ENCODE measurements around the gene THTPA.

Gene THTPA

DNA sequence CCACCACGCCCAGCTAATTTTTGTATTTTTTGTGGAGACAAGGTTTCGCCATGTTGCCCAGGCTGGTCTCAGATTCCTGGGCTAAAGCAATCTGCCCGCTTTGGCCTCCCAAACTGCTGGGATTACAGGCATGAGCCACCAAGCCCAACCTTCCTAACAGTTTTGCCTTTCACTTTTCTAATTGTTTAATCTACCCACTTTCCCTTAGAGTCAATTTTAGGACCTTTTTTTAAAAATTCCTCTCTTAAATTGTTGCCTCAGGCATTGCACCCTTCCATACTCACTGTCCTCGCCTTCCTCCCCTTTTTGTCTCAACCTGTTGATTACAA lies 16.0 kb upstream of the THTPA start:
- H3K4me3 ChIP-seq (ENCODE audit: low read depth, low read length) = no peak overlapping the region
- TF ChIP-seq, protein P1, sequence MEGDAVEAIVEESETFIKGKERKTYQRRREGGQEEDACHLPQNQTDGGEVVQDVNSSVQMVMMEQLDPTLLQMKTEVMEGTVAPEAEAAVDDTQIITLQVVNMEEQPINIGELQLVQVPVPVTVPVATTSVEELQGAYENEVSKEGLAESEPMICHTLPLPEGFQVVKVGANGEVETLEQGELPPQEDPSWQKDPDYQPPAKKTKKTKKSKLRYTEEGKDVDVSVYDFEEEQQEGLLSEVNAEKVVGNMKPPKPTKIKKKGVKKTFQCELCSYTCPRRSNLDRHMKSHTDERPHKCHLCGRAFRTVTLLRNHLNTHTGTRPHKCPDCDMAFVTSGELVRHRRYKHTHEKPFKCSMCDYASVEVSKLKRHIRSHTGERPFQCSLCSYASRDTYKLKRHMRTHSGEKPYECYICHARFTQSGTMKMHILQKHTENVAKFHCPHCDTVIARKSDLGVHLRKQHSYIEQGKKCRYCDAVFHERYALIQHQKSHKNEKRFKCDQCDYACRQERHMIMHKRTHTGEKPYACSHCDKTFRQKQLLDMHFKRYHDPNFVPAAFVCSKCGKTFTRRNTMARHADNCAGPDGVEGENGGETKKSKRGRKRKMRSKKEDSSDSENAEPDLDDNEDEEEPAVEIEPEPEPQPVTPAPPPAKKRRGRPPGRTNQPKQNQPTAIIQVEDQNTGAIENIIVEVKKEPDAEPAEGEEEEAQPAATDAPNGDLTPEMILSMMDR (IDR thresholded peaks at IDR 0.05; ENCODE audit: low read depth, low read length) = no peak

DNA sequence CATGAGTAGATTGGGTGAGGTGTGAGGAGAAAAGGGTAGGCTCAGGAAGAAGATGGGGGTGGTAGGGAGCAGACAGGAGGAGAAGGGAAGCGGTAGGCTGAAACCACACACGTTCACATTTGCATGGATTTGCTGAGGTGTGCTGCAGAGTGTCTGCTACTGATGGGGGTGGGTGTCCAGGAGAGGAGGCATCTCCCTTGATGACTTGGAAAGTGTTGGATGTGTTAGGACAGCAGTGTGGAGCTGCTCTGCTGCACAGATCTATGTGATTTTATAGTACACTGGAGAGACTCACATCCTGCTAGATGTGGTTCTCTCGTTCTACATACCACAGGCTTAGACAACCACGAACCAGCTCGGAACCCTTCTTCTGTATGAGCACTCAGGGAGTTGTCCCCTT lies 13.8 kb upstream of the THTPA start:
- TF ChIP-seq, protein P1 (IDR thresholded peaks at IDR 0.05; ENCODE audit: low read depth, low read length) = no peak
- no peak overlapping the region for H3K4me3 ChIP-seq (ENCODE audit: low read depth, low read length)

DNA sequence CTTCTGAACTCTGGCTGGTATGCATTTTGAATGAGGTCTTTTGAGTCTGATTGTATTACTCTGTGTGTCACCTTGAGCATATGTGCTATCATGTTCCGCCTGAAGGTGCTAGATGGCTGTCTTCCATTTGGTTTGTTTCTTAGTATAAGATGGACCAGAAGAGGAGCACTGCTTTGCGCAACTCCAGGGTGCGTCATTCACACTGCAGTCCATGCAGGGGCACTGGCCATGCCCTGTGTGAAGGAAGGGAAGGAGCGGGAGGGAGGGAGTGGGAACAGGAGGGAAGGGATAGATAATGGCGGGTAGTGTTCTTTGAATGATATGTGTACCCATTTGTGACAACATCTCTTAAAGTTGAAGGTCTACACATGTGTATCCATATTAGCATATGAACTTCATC lies 12.7 kb upstream of the THTPA start:
- H3K4me3 ChIP-seq (ENCODE audit: low read depth, low read length) = no peak overlapping the region
- TF ChIP-seq, protein P1 (IDR thresholded peaks at IDR 0.05; ENCODE audit: low read depth, low read length) = no peak

DNA sequence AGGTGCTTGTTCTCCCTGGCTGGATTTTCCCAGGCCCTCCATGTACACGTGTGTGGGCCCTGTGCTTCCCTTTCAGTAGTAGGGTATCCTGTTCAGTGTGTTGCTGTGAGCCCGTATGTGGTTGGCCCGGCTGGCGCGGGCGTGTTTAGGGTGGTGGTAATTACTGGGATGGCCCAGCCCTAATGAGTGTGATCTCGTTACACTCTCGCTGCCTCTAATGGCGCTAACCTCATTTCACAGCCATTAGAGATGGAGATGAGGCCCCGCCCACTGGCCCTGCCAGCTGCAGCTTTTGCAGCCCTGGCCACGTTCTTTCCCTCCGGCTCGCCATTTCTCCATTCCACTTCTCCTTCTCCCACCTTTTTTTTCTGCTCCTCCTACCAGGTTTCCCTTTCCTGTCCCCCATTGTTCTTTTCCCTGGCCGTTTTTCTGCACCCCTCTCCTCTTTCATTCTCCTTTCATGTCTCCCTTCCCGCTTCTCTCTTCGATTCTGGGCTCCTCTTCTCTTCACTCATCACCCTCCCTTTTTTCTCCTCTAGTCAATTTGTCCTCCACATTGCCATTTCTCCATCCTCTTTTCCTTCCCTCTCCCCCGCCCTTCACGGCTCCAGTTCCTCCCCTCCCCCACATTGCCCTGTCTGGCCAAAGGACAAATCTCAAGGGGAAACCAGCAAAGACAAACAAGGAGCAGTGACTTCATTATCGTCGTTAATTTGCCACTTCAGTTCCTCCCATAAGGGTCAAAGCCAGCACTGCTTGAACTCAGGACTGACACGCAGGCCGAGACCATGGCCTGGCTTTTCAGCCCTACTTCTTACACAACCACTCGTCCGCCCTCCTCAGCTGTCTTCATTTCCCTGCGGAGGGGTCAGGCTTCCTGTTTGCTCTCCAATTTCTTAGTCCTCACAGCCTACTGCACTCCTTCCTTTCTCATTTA lies 11.3 kb upstream of the THTPA start:
- TF ChIP-seq, protein P1 (IDR thresholded peaks at IDR 0.05; ENCODE audit: low read depth, low read length) = no peak
- H3K4me3 ChIP-seq (ENCODE audit: low read depth, low read length) = no peak overlapping the region

DNA sequence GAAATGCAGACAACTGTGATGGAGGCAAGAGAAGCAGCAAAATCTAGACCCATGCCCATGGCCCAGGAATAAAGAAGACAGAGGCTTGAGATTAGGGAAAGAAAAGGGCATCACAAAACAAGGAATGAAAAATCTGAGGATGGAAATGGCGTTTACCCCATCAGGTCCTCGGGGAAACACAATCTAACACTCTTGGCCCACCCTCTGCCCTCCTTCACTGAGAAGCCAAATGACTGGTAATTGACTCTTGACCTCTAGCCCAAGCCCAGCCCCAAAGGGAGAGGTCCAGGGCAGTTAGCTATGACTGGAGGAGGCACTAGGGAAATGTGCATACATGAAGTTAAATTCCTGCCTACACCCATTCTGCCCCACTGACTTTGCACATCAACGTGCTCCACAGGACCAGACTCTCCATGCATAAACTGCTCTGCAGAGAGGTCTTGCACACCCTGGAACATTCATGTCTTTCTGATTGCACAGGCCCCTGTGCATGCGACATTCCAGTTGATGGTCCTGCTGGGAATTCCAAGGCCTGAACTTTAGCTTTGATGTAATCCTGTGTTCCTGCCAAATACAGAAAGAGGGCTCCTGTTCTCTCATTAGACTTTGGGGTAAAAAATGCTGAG lies 10.2 kb upstream of the THTPA start:
- TF ChIP-seq, protein P1 (IDR thresholded peaks at IDR 0.05; ENCODE audit: low read depth, low read length) = no peak
- H3K4me3 ChIP-seq (ENCODE audit: low read depth, low read length) = no peak overlapping the region

DNA sequence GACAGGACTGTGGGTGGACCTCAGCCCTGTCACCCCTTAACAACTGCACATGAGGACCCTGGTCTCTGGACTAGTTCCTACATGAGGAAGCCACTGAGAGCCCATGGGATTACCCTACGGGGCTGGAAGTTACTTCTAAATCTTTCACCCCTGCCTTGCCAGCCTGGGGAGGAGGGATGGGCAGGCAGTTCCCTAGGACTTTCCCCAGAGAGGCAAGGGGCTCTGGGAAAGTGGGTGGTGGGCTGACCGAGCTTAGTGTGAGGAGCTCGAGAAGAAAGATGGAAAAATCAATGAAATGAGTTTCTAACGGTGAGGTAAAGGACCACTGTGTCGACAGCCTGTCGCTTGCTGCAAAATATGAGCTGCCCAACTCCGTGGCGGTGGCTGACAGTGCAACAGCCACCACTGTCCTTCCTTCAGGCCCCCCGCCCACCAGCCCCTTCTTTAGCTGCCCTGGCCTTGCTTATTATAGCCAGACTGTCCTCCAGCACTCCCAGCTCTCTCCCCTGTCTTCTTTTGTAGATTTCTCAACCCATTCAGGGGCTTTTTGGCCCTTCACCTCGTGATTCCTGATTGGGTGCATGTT lies 9.5 kb upstream of the THTPA start:
- TF ChIP-seq, protein P1 (IDR thresholded peaks at IDR 0.05; ENCODE audit: low read depth, low read length) = no peak
- H3K4me3 ChIP-seq (ENCODE audit: low read depth, low read length) = no peak overlapping the region

DNA sequence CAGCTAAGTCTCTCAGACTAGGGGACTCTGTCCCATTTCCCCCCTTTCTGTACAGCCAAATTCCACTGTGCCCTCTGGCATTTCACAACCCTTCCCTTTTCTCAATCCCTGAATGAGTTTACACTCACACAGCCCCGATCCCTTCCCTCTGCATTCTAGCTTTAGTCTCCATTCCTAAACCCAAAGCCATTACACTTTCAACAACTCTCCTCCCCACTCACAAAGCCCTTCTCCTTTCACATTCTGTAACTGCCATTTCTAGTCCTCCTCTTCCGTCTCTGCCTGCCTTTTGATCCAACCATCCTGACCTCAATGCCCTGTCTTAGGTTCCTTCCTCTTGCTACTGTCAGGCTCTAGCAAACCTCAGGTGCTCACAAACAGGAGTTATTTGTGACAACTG lies 8.1 kb upstream of the THTPA start:
- no peak overlapping the region for H3K4me3 ChIP-seq (ENCODE audit: low read depth, low read length)
- TF ChIP-seq, protein P1 (IDR thresholded peaks at IDR 0.05; ENCODE audit: low read depth, low read length) = no peak
